GM23248 (cell line): ENCODE results near the gene SEMA3C. TPM values are rescaled to one million over a fixed set of nuclear protein-coding genes. Genes with fewer than 3 reads are reported as not detected.

Experiments used
- DNase-seq: peaks from one replicate; pipeline ENCODE4 v3.0.0-alpha.2; 2015
- H2AFZ ChIP-seq: fragments of 200-600 bp; sonication (generic); 2 replicates; pipeline ENCODE4 v1.6.1; 2016; ENCODE audit warnings: antibody characterized with exemption
- H3F3A ChIP-seq: fragments of 200-600 bp; sonication (generic); 2 replicates; pipeline ENCODE4 v1.6.1; 2016; ENCODE audit warnings: mild to moderate bottlenecking, antibody characterized with exemption, mixed run types; ENCODE audit not compliant: insufficient read depth
- H3K27ac ChIP-seq: fragments of 200-600 bp; sonication (generic); 2 replicates; pipeline ENCODE4 v1.5.1; 2016; ENCODE audit warnings: mild to moderate bottlenecking
- H3K27me3 ChIP-seq: fragments of 200-600 bp; sonication (generic); replicated peaks from 2 replicates; pipeline ENCODE4 v1.6.1; 2016; ENCODE audit warnings: mild to moderate bottlenecking; ENCODE audit not compliant: insufficient read depth
- H3K36me3 ChIP-seq: fragments of 200-600 bp; sonication (generic); 2 replicates; pipeline ENCODE4 v1.6.1; 2016; ENCODE audit warnings: low read depth, mild to moderate bottlenecking
- H3K4me1 ChIP-seq: fragments of 200-600 bp; sonication (generic); 2 replicates; pipeline ENCODE4 v1.6.1; 2016; ENCODE audit warnings: mild to moderate bottlenecking; ENCODE audit not compliant: insufficient read depth
- H3K4me2 ChIP-seq: fragments of 200-600 bp; sonication (generic); one replicate; pipeline ENCODE4 v1.6.1; 2016; ENCODE audit warnings: mild to moderate bottlenecking; ENCODE audit not compliant: unreplicated experiment
- H3K4me3 ChIP-seq: fragments of 200-600 bp; sonication (generic); 2 replicates; pipeline ENCODE4 v1.5.1; 2016; ENCODE audit warnings: mild to moderate bottlenecking
- H3K79me2 ChIP-seq: fragments of 200-600 bp; sonication (generic); 2 replicates; pipeline ENCODE4 v1.6.1; 2016; ENCODE audit warnings: mild to moderate bottlenecking; ENCODE audit not compliant: insufficient read depth
- H3K9ac ChIP-seq: fragments of 200-600 bp; sonication (generic); 2 replicates; pipeline ENCODE4 v1.6.1; 2016; ENCODE audit warnings: mild to moderate bottlenecking
- H3K9me2 ChIP-seq: fragments of 200-600 bp; sonication (generic); 2 replicates; pipeline ENCODE4 v1.6.1; 2016; ENCODE audit warnings: mixed run types, mild to moderate bottlenecking, moderate library complexity; ENCODE audit not compliant: insufficient read depth
- H3K9me3 ChIP-seq: fragments of 200-600 bp; sonication (generic); one replicate; pipeline ENCODE4 v1.6.1; 2017; ENCODE audit warnings: low read depth
- H4K20me1 ChIP-seq: fragments of 200-600 bp; sonication (generic); 2 replicates; pipeline ENCODE4 v1.6.0; 2016; ENCODE audit not compliant: insufficient read depth
- EZH2 ChIP-seq: fragments of 200-600 bp; sonication (generic); IDR thresholded peaks from 2 replicates; pipeline ENCODE4 v1.6.1; 2018; ENCODE audit warnings: antibody characterized with exemption, mild to moderate bottlenecking; ENCODE audit not compliant: insufficient read depth, poor library complexity, severe bottlenecking
- EZH2phosphoT487 ChIP-seq: fragments of 200-600 bp; sonication (generic); IDR thresholded peaks from 2 replicates; pipeline ENCODE4 v1.6.1; 2018; ENCODE audit warnings: antibody characterized with exemption, moderate library complexity, mild to moderate bottlenecking, low read depth; ENCODE audit not compliant: insufficient read depth
- WGBS, 2 experiments: methylation state at CpG; one replicate each; pipeline ENCODE4 v1.1.6; 2015 to 2017; ENCODE audit warnings: low lambda C conversion rate in 2 of 2, low coverage in 1 of 2; ENCODE audit errors: missing lambda C conversion rate in 2 of 2; 5-methylcytosine and 5-hydroxymethylcytosine counted together
- in situ Hi-C: fragments of 300-500 bp; cut with MboI; formaldehyde crosslinking; loops from 2 replicates; pipeline ENCODE4 v1.15.0; 2020
- polyA plus RNA-seq: library from polyadenylated mRNA; unstranded; fragments of >200 nt; fragmentation: Nextera tagmentation; extraction: Ambion mirVana; gene quantifications from 2 replicates; pipeline ENCODE4 v1.2.1, GENCODE V29; 2016
- total RNA-seq: library from RNA; depleted of rRNA; stranded (reverse); fragments of >200 nt; shearing (Covaris generic); gene quantifications from 2 replicates; pipeline ENCODE4 v1.2.3, GENCODE V29; 2014

The SEMA3C gene
- total and polyA plus RNA-seq, 2 experiments from 2014 or later: 316 to 612 TPM

DNA sequence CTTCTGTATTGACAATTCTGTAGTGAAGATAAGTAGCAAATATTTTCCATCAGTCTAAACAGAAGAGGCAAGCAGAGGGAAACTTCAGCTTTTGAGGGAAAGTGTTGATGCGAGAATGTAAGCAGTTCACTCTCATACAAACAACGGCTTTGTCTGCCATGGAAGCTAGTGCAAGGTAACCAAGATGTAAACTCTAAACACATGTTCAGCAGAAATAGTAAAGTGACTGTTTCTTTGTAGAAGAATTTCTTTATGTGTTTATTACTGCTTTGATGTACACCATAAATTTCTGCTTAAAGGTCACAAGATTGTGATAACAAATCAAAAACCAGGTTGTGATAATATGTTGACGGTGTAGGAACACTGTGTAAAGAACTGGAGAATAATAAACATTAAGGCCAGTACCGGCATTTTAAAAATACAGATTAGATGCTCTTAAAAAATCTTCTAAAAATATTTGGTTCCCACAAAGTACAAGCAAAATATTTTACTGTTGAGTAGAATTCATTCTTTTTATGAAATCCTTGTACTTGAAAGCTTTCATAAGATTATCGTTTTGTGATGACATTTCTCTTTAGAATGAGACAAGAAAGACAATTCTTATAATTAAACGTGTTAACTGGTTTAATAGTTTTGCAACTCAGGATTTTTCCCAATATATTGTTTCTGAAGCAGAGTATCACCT is 34.2 kb downstream of the SEMA3C start:
- peak overlapping the region; percentile 29; the same call in 1 of the 2 replicates for H3K9ac ChIP-seq
- H2AFZ ChIP-seq: no peak overlapping the region
- H3K4me1 ChIP-seq: peaks cover 69% of the 10 kb centered on the region
- peak; percentile 41 for DNase-seq
- no peaks in the 10 kb centered on the region for H3K27me3 ChIP-seq
- peak overlapping the region; percentile 28; the same call in 1 of the 2 replicates for H3K4me3 ChIP-seq
- peaks cover 75% of the 10 kb centered on the region for H3K79me2 ChIP-seq
- peak overlapping the region; percentile 69 for H3K4me2 ChIP-seq
- peaks cover 50% of the 10 kb centered on the region for H3K36me3 ChIP-seq
- no peaks in the 10 kb centered on the region for H4K20me1 ChIP-seq
- in situ Hi-C loops: no loop called here
- H3K27ac ChIP-seq: peak overlapping the region; percentile 80
- H3F3A ChIP-seq: peaks cover 65% of the 10 kb centered on the region
- TF ChIP-seq EZH2phosphoT487 (no peak), EZH2 (no peak)
- WGBS, 2 experiments: 57% methylated on average over 6 of the region's 6 CpGs
- no peaks in the 10 kb centered on the region for H3K9me3 ChIP-seq
- no peaks in the 10 kb centered on the region for H3K9me2 ChIP-seq

DNA sequence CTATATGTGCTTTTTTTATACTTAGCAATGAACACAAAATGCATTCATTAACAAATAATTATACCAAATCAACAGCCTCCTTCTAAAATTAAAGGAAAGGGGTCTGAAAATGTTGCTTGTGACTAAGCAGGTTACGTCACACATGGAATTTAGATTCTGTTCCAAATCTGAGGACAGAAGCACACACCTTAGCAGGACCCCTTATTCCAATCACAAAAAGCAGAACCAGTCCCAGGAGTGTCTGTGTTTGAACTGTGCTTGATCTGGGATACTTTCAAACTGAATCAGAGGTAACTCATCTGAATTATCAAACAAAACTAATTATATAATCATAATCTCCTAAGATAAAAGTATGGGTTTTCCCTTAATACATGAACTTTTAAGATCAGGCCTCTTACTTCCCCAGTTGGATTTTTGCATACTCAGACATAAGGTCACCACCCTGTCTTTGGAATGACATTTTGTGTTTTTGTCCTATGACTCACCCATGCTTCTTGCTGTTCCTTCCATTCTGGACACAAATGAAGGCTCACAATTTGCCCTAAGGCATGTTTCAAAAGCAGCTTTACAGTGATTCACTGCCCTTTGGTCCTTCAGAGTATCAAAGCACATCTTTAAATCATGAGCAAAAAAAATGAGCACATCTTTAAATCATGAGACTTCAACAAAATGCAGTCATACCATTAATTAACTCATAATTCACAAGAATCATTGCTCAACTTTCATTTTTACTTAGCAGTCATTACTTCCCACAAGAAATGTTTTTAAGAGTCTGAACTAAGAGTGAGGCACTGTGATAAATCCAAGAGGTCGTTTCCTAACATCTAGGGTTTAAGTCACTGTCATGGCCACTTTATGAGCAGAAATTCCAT is 35.5 kb downstream of the SEMA3C start:
- Histone ChIP-seq H2AFZ (no peak overlapping the region), H3K4me2 (peak overlapping the region; percentile 69), H3K4me1 (peaks cover 80% of the 10 kb centered on the region), H3K9me2 (no peaks in the 10 kb centered on the region), H3K27ac (peak overlapping the region; percentile 80), H3K27me3 (no peaks in the 10 kb centered on the region), H3K9ac (peak overlapping the region; percentile 29), H3K4me3 (peak overlapping the region; percentile 28), H4K20me1 (no peaks in the 10 kb centered on the region), H3F3A (peaks cover 78% of the 10 kb centered on the region), H3K79me2 (peaks cover 75% of the 10 kb centered on the region), H3K36me3 (peaks cover 54% of the 10 kb centered on the region), H3K9me3 (no peaks in the 10 kb centered on the region)
- in situ Hi-C loops: no loop called here
- peak; percentile 98 for DNase-seq
- TF ChIP-seq EZH2phosphoT487 (peak; percentile 92), EZH2 (no peak)
- WGBS, 2 experiments: 0 to 1% methylated on average over 2 of the region's 2 CpGs

DNA sequence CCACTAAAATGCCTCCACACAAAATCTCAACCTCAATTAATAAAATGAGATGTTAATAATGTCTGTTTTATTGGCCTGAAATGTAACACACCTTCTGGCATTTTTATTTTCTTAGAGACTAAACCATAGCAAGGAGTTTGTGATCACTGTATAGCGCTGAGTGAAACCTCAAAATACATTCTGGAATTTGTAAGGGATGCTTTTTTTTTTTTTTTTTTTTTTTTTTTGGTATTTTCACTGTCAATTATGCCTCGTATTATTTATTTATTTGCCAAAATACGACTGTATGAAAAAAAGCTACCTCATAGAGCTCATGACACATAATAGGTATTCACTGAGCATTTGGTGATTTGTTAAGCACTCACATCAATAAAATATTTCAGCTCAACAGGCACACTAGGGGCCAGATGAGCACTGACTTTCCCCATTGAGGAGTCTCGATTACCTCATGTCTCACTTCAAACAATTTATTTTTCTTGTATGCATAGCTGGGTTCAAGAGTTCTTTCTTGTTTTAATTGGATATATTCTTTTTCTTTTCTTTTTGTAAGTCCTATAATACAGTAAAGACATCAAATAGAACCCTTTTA is 36.5 kb downstream of the SEMA3C start:
- DNase-seq: peak; percentile 31
- no peak for TF ChIP-seq EZH2
- no peak for TF ChIP-seq EZH2phosphoT487
- Histone ChIP-seq H3K4me3 (no peak overlapping the region), H3K4me2 (peak overlapping the region; percentile 51), H3K9ac (no peak overlapping the region), H3K4me1 (peaks cover 88% of the 10 kb centered on the region), H2AFZ (no peak overlapping the region), H3K36me3 (peaks cover 51% of the 10 kb centered on the region), H3K27me3 (no peaks in the 10 kb centered on the region), H3K9me3 (no peaks in the 10 kb centered on the region), H3K27ac (peak overlapping the region; percentile 80), H4K20me1 (no peaks in the 10 kb centered on the region), H3F3A (peaks cover 84% of the 10 kb centered on the region), H3K79me2 (peaks cover 76% of the 10 kb centered on the region), H3K9me2 (no peaks in the 10 kb centered on the region)
- WGBS, 2 experiments: 74 to 82% methylated on average over 4 of the region's 4 CpGs
- in situ Hi-C loops: no loop called here

DNA sequence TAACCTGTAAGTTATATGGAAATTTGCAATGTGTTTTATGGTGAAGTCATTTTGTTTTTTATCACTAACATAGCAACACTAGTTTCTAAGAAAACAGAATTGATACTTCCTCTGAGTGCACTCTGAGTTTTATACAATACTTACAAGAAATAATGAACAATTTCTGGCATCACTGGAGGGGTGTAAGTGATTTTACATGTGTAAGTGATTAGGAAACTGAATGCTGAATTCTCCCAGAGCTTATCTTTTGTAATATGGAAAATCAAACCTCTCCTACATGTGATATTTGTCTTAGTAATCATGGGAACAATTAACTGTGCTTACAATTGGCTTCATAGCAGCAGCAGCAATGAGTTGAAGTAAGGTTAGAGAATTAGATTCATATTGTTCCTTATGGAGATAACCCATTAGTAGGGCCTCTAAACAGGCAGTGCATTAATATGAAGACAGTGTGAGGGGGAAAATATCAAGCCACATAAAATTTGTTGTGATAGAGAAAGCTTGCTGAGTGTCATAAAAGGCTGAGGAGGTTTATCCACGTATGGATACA is 37.4 kb downstream of the SEMA3C start:
- TF ChIP-seq EZH2 (no peak), EZH2phosphoT487 (no peak)
- Histone ChIP-seq H3K4me1 (peaks cover 92% of the 10 kb centered on the region), H3K79me2 (peaks cover 68% of the 10 kb centered on the region), H3K9me3 (no peaks in the 10 kb centered on the region), H3K36me3 (peaks cover 42% of the 10 kb centered on the region), H2AFZ (no peak overlapping the region), H3K4me3 (no peak overlapping the region), H3K4me2 (peak overlapping the region; percentile 3), H3K9me2 (no peaks in the 10 kb centered on the region), H4K20me1 (no peaks in the 10 kb centered on the region; the same call in 1 of the 2 replicates), H3K27ac (peak overlapping the region; percentile 21), H3K27me3 (no peaks in the 10 kb centered on the region), H3K9ac (no peak overlapping the region), H3F3A (peaks cover 87% of the 10 kb centered on the region)
- DNase-seq: no peak
- WGBS, 2 experiments: 97% methylated on average over 1 of the region's 1 CpG
- in situ Hi-C loops: no loop called here
